NCI-H2171 treated with DMSO at 0.1 percent for 48 hours (cell line): ENCODE results near the gene NOS3.
A peak's percentile ranks its signal among the peaks of the same experiment; 100 is the strongest.

ENCODE experiments used
- DNase-seq: peaks from one replicate; lab custom pipeline; 2025; lab: John Stamatoyannopoulos, UW

Gene NOS3

GRCh38 chr7:150990416-150991186 is at the start of gene NOS3:
Gene NOS3, plus strand, starts transcription at chr7:150991017. Its CDS starts 2,787 bp downstream, at chr7:150993804.
- DNase-seq, result no peak

- no peak for DNase-seq
These were observed 49.3 kb upstream of the NOS3 start for GRCh38 chr7:150941351-150942000.

- peak; percentile 47 for DNase-seq
These were observed 48.7 kb upstream of the NOS3 start for GRCh38 chr7:150942001-150942590.

- no peak for DNase-seq
These were observed 48.0 kb upstream of the NOS3 start for GRCh38 chr7:150942591-150943452.

- DNase-seq, result no peak
These were observed 47.4 kb upstream of the NOS3 start for GRCh38 chr7:150943453-150943814.

- DNase-seq, result peak; percentile 12
These were observed 46.5 kb upstream of the NOS3 start for GRCh38 chr7:150944066-150945042.

- DNase-seq, result no peak
These were observed 45.5 kb upstream of the NOS3 start for GRCh38 chr7:150945171-150945852.

GRCh38 chr7:150945853-150946420 is 44.9 kb upstream of the NOS3 start:
- no peak for DNase-seq

- DNase-seq, result no peak
These were observed 44.2 kb upstream of the NOS3 start for GRCh38 chr7:150946421-150947240.

GRCh38 chr7:150947241-150947745 is 43.5 kb upstream of the NOS3 start:
- DNase-seq, result no peak

- no peak for DNase-seq
These were observed 42.8 kb upstream of the NOS3 start for GRCh38 chr7:150947761-150948651.

GRCh38 chr7:150948791-150949251 is 42.0 kb upstream of the NOS3 start:
- DNase-seq, result no peak

- DNase-seq, result no peak
These were observed 41.3 kb upstream of the NOS3 start for GRCh38 chr7:150949564-150949963.

GRCh38 chr7:150949971-150950491 is 40.8 kb upstream of the NOS3 start:
- no peak for DNase-seq

GRCh38 chr7:150950496-150951180 is 40.2 kb upstream of the NOS3 start:
- no peak for DNase-seq

- no peak for DNase-seq
These were observed 39.7 kb upstream of the NOS3 start for GRCh38 chr7:150951181-150951520.

GRCh38 chr7:150951521-150951920 is 39.3 kb upstream of the NOS3 start:
- no peak for DNase-seq
